GM21381 (cell line): ENCODE results near the gene FLNA.
"Not testable (repeated sequence)": the region's sequence is repeated elsewhere in the genome, so short reads cannot be mapped to it uniquely, and the experiment has no call there.

Source experiments
- ATAC-seq: cut with Tn5 transposase; IDR thresholded peaks from one replicate; pipeline ENCODE4 v1.9.1; 2021; ENCODE audit warnings: mild to moderate bottlenecking, moderate library complexity; ENCODE audit not compliant: unreplicated experiment

FLNA gene

GRCh38 chrX:154399527-154400368, 25.3 kb upstream of the FLNA start:
- no peak for ATAC-seq

- peak; percentile 28 for ATAC-seq
Observed at GRCh38 chrX:154398668-154399526, 24.5 kb upstream of the FLNA start.

- peak; percentile 81 for ATAC-seq
Observed at GRCh38 chrX:154397888-154398667, 23.6 kb upstream of the FLNA start, which contains the start of gene RPL10. Gene RPL10 (plus strand): TSS chrX:154398377. CDS start chrX:154398520, 143 bp downstream.

DNA sequence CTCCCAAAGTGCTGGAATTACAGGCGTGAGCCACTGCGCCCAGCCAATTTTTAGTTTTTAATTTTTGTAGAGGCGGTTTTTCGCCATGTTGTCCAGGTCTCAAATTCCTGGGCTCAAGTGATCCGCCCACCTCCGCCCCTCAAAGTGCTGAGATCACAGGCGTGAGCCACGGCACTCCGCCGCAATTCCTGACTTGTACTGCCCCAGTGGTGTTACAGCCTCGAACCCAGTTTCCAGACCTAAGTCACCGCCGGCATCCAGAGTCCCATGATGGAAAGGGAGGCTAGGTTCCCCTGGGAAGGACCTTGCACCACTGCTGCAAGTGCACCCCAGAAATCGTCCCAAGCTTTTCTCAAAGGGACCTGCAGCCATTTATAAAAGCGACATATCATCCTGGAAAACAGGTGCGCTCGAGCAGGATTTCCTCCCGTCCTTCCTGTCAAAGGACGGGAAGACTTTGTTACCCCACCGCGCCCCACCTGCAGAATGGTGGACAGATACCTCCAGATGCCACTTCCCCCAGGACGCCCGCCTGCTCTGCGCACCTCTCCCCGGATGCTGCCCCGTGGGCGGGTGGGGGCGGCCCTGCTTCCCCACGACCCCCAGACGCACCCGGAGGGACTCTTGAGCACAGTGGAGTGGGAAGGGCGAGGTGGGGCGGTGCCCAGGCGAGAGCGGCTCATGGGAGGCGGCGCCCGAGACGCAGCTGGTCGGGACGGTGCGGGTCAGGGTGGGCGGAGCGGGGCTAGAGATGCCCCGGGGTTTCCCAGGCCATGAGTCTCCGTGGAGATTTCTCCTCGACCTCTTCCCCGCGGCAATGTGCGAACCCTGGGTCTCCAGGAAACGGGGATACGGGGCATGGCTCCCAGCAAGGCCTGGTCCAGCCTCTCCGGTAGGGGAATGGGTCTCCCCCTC, 22.8 kb upstream of the FLNA start:
- ATAC-seq: peak; percentile 53

GRCh38 chrX:154396363-154396762, 21.9 kb upstream of the FLNA start:
- ATAC-seq: not testable (repeated sequence)

DNA sequence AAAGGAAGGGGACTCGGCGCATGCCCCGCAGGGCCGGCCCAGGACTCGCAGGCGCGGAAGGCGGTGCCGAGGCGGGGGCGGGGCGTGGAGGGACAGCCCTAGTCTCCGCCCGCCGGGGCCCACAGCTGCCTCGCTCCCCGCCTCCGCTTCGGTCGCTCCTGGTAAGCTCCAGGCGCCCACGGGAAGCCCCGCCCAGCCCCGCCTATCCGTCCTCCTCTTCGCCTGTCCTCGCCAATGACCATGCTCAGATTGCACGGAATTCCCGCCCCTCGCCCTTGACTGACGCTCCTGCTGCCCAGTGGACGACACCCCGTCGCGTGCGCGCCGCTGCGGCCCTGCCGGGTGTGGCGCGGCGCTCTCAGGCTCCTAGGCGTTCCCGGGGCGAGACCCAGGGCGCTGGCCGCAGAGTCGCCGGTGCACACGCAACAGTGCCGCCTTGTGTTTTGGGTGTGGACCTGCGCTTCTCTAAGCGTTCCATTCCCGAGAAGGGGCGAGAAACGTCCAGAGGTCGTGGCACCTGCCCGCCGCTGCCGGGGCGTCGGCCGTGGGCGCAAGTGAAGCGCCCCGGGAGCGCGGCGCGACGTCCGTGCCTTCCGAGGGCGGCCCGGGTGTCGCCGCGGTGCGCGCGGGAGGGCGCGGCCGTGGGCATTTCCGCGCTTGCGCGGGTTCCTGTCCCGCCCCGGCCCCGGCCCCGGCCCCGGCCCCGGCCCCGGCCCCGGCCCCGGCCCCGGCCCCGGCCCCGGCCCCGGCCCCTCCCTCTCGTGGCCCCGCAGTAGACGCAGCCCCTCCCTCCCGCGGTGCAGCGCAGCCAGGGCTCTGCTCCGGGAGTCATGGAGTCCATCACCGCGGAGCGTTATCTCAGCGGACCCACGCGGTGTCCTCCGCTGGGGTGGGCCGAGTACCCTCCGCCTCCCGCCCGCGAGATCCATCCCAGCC, 15.6 kb upstream of the FLNA start:
- peak; percentile 64 for ATAC-seq

DNA sequence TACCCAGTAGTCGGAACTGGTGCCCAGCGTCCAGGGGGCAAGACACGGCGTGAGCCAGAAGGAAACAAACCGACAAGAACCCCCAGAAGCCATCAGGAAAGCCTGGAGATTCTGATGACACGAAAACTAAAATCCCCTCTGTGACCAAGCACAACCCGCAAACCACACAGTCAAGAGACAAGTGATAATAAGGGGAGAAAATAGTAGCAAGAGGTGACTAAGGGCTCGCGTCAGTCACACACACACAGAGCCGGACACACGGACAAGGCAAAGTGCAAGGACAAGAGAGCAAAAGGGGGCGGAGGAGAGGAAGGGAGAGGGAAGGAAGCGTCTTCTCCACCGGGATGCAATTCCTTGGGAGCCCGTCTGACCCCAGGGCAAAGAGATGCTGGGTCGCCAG, 14.2 kb upstream of the FLNA start:
- ATAC-seq: peak; percentile 15

DNA sequence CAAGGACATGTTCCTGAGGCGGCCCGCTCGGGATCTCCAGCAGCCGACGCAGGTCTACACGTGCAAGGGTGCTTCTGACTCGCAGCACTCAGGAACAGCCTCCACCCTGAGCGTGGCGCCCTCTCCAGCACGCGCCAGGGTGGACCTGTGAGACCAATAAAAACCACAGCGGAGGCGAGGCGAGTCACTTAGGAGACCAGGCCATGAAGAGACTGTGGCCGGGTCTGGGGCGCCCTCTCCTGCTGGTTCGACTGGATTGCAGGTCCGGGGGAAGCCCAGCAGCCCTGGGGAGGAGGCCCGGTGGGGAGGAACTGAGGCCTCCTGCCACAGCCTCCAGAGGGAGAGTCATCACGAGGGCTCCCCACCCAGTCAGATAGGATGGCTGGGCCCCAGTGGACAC, 13.7 kb upstream of the FLNA start:
- ATAC-seq: peak; percentile 31

DNA sequence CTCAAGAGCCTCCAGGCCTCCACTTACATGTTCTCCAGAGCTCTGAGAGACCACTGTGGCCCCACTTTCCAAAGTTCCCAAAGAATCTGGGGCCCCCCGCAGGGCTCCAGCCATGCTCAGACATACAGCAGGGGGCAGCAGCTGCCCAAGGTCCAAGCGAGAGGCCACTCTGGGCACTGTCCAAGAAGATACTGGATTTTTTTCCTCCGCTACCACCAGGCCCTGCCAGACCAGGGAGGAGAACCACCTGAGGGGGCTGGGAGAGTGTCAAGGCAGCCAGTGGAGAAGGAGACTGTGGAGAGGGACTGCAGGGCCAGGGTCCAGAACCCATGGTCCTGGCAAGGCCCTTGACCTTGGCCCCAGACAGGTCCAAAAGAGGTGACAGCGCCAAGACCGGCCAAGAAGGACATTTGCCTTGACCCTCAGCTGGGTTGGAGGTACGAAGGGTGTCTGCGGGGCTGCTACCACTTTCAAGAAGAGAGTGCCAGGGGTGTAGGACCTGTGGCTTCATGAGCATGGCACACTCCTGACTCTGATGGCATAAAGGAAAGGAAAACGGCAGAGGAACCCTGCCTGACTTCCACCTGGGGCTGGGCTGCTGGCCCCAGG, 10.0 kb upstream of the FLNA start:
- no peak for ATAC-seq

- no peak for ATAC-seq
Observed at GRCh38 chrX:154383359-154384283, 9.2 kb upstream of the FLNA start.

DNA sequence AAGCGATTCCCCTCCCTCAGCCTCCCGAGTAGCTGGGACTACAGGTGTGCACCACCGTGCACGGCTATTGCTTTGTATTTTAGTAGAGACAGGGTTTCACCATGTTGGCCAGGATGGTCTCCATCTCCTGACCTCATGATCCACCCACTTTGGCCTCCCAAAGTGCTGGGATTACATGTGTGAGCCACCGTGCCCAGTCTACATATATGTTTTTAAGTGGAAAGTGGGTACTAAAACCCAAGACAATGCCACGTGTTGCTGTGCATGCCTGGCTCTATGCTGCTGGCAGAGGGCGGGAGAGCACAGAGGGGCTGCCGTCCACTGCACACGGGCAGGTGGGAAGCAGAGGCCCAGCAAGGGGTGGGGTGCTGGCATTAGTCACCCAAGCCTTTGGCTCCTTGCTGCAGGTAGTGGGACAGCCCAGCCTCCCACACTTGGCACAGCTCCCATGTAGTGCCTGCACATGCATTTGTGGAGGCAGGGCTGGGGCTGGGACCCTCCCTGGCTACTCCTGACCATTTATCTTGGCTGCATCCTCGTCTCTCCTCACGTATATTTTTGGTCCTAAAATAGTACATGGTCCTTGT, 8.1 kb upstream of the FLNA start:
- ATAC-seq: no peak

- ATAC-seq: no peak
Observed at GRCh38 chrX:154381271-154381670, 6.8 kb upstream of the FLNA start.

- ATAC-seq: no peak
Observed at GRCh38 chrX:154380787-154381186, 6.4 kb upstream of the FLNA start.

DNA sequence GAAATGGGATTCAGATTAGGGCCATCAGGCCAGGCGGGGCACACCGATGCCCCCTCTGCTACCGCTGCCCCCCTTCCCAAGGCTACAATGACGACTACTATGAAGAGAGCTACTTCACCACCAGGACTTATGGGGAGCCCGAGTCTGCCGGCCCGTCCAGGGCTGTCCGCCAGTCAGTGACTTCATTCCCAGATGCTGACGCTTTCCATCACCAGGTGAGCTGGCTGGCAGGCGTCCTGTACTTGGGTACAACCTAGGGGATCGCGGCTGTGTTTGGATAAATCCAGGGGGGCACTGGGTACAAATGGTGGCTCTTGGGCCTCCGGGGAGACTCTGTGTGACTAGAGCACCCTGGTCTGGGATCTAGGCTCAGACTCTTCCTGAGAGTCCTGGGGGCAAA, 5.7 kb upstream of the FLNA start:
- ATAC-seq: no peak

DNA sequence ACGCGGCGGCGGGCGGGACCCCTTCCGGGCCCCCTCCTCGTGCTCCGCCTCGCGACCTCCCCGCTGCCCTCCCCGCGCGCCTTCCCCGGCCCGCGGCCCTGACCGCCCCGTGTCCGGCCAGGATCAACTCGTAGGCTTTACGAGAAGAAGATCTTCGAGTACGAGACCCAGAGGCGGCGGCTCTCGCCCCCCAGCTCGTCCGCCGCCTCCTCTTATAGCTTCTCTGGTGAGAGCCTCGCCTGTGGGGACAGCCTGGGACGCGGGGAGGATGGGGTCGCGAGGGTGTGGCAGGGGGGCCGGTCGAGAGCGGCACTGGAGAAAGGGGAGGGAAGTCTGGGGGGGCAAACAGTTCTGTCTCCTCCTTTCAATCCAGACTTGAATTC, 5.1 kb upstream of the FLNA start:
- ATAC-seq: no peak

- peak; percentile 77 for ATAC-seq
Observed at GRCh38 chrX:154378799-154379568, 4.5 kb upstream of the FLNA start, which contains the start of gene EMD. Gene EMD (plus strand): TSS chrX:154379295. CDS start chrX:154379485, 190 bp downstream.
